ENCODE results near the gene DIPK2A. TPM values are rescaled to one million over a fixed set of nuclear protein-coding genes. Genes with fewer than 3 reads are reported as not detected.

Gene DIPK2A
- total RNA-seq, 2 donors from 2014 or later, result 19.3 to 58.8 TPM

GRCh38 chr3:143955113-143955512, 16.5 kb upstream of the DIPK2A start:
- H3K4me3 ChIP-seq, result no peak overlapping the region
- intact Hi-C loops (cut with DNase I), result loop anchor here (10.0 kb wide), 1 partner anchor 60 kb away; no protein-coding TSS in a partner anchor

GRCh38 chr3:143956838-143957237, 14.8 kb upstream of the DIPK2A start:
- Histone ChIP-seq H3K36me3 (no peaks in the 10 kb centered on the region), H3K27me3 (replicated peaks; ENCODE audit: insufficient read depth) (no peaks in the 10 kb centered on the region), H3K4me3 (no peak overlapping the region), H3K27ac (no peak overlapping the region), H3K9me3 (no peaks in the 10 kb centered on the region), H3K4me1 (replicated peaks) (no peaks in the 10 kb centered on the region)
- TF ChIP-seq CTCF (IDR thresholded peaks at IDR 0.05) (no peak), POLR2A (IDR thresholded peaks at IDR 0.05) (no peak), POLR2AphosphoS5 (IDR thresholded peaks at IDR 0.05) (no peak)
- 66% methylated on average over 1 of the region's 1 CpG for WGBS
- intact Hi-C loops (cut with DNase I), result loop anchor here (10.0 kb wide), 1 partner anchor 62 kb away; no protein-coding TSS in a partner anchor
- DNase-seq (ENCODE audit: low spot score), result no peak

More at GRCh38 chr3:143955113-143955512, 16.5 kb upstream of the DIPK2A start:
- no peaks in the 10 kb centered on the region for H3K4me1 ChIP-seq (replicated peaks)
- H3K9me3 ChIP-seq, result no peaks in the 10 kb centered on the region
- H3K36me3 ChIP-seq, result no peaks in the 10 kb centered on the region
- TF ChIP-seq POLR2AphosphoS5 (IDR thresholded peaks at IDR 0.05) (no peak), CTCF (IDR thresholded peaks at IDR 0.05) (no peak), POLR2A (IDR thresholded peaks at IDR 0.05) (no peak)
- DNase-seq (ENCODE audit: low spot score), result no peak
- H3K27ac ChIP-seq, result no peak overlapping the region
- no peaks in the 10 kb centered on the region for H3K27me3 ChIP-seq (replicated peaks; ENCODE audit: insufficient read depth)

- Histone ChIP-seq H3K36me3 (no peaks in the 10 kb centered on the region), H3K4me3 (no peak overlapping the region), H3K9me3 (no peaks in the 10 kb centered on the region), H3K27ac (no peak overlapping the region), H3K4me1 (replicated peaks) (no peaks in the 10 kb centered on the region), H3K27me3 (replicated peaks; ENCODE audit: insufficient read depth) (no peaks in the 10 kb centered on the region)
- no peak for TF ChIP-seq CTCF (IDR thresholded peaks at IDR 0.05)
- no peak for TF ChIP-seq POLR2A (IDR thresholded peaks at IDR 0.05)
- no peak for TF ChIP-seq POLR2AphosphoS5 (IDR thresholded peaks at IDR 0.05)
- intact Hi-C loops (cut with DNase I), result loop anchor here (10.0 kb wide), 1 partner anchor 63 kb away; no protein-coding TSS in a partner anchor
- DNase-seq (ENCODE audit: low spot score), result no peak
Measured at GRCh38 chr3:143957453-143957852, 14.2 kb upstream of the DIPK2A start.

GRCh38 chr3:143958966-143959365, 12.7 kb upstream of the DIPK2A start:
- Histone ChIP-seq H3K4me3 (no peak overlapping the region), H3K36me3 (no peaks in the 10 kb centered on the region), H3K4me1 (replicated peaks) (no peaks in the 10 kb centered on the region), H3K9me3 (no peaks in the 10 kb centered on the region), H3K27ac (no peak overlapping the region), H3K27me3 (replicated peaks; ENCODE audit: insufficient read depth) (no peaks in the 10 kb centered on the region)
- no peak for DNase-seq (ENCODE audit: low spot score)
- intact Hi-C loops (cut with DNase I), result loop anchor here (10.0 kb wide), 1 partner anchor 64 kb away; no protein-coding TSS in a partner anchor
- TF ChIP-seq POLR2AphosphoS5 (IDR thresholded peaks at IDR 0.05) (no peak), POLR2A (IDR thresholded peaks at IDR 0.05) (no peak), CTCF (IDR thresholded peaks at IDR 0.05) (no peak)

- no peak overlapping the region for H3K4me3 ChIP-seq
- no peak overlapping the region for H3K27ac ChIP-seq
- H3K36me3 ChIP-seq, result no peaks in the 10 kb centered on the region
- 92% methylated on average over 1 of the region's 1 CpG for WGBS
- no peaks in the 10 kb centered on the region for H3K4me1 ChIP-seq (replicated peaks)
- H3K9me3 ChIP-seq, result no peaks in the 10 kb centered on the region
- DNase-seq (ENCODE audit: low spot score), result no peak
- H3K27me3 ChIP-seq (replicated peaks; ENCODE audit: insufficient read depth), result no peaks in the 10 kb centered on the region
- TF ChIP-seq POLR2AphosphoS5 (IDR thresholded peaks at IDR 0.05) (no peak), POLR2A (IDR thresholded peaks at IDR 0.05) (no peak), CTCF (IDR thresholded peaks at IDR 0.05) (no peak)
- intact Hi-C loops (cut with DNase I), result no loop called here
Measured at GRCh38 chr3:143961342-143961741, 10.3 kb upstream of the DIPK2A start.
